Left kidney (tissue), 2 donors: ENCODE data around the gene P3H3. TPM values are rescaled to one million over a fixed set of nuclear protein-coding genes. Genes with fewer than 3 reads are reported as not detected.

Experiments
- DNase-seq: peaks from one replicate; pipeline ENCODE4 v3.0.0-alpha.2; 2013
- polyA plus RNA-seq: library from polyadenylated mRNA; unstranded; fragments of 120-200 nt; gene quantifications from one replicate; pipeline ENCODE4 v1.2.1, GENCODE V29; 2013; ENCODE audit not compliant: insufficient read length

Gene P3H3
- polyA plus RNA-seq, 1 donor: 29.9 TPM

DNA sequence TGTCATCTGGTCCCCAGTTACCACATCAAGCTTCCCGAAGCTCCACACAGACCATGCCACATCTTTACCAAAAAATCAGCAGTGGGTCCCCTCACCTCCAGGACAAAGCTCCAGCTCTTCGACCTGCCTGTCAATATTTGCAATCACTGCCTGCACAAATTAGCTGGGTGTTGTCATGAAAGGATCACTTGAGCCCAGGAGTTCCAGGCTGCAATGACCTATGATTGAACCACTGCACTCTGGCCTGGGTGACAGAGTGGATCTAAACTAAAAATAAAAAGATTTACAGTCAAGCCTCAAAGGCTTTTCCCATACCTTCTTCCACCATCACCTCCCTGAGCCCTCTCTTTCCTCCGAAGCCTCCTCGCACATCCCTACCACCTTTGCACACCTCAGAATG, 31.6 kb upstream of the P3H3 start:
- DNase-seq: no peak

DNA sequence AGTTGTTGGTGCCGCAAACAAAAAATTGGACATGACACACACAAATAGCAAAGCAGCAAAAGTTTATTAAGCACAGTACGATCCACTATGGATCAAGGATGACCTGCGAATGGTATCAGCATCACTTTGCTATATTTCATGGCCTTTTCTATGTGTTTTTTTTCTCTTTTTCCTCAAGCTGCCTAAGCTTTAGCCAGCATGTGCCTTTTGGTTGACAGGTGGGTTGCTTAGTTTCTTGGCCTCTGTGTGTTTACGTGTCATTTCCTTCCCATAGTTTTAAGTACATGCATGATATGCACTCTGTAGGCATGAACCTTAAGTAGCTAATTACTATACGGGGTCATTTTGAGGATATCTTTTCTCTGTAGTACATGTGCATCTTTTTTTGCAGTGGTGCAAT, 29.1 kb upstream of the P3H3 start:
- DNase-seq: no peak

DNA sequence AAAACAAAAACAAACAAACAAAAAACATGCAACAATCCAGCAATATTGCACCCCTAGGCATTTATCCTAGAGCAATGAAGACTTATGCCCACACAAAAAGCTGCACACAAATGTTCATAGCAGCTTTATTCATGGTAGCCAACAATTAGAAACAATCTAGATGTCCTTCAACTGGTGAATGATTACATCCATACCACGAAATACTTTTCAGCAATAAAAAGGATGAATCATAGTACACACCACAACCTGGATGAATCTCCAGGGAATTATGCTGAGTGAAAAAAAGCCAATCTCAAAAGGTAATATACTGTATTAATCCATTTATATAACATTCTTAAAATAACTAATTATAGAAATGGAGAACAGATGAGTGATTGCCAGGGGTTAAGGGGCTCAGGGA, 21.0 kb upstream of the P3H3 start:
- no peak for DNase-seq

DNA sequence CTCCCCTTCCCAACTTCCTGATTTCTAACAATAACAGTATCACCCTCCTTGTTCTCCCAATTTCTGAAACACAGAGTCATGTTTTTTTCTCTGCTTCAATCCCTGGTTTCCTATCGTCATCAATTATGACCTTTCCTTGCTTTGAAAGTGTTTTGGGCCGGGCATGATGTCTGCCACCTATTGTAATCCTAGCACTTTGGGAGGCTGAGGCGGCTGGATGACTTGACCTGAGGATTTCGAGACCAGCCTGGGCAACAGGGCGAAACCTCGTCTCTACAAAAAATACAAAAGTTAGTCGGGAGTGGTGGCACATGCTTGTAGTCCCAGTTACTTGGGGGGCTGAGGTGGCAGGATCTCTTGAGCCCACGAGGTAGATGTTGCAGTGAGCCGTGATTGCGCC, 19.2 kb upstream of the P3H3 start:
- no peak for DNase-seq

DNA sequence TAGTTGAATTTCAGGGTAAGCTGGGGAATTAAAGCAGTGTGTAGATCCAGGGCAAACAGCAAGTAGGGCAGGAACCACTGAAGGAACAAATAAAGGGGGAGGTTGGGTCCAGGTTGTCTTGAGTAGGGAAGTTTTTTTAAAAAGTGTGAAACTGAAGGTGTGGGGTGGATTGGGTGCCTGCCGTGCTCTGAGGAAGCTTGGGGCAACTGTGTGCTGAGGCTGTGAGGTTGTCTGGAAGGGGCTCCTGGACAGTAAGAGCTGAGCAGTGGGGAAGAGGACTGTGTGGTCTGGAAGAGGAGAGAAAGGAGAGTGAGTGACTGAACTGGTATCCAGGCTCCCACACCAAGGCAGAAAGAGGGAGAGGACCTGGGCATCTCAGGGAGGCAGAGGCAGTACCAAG, 17.4 kb upstream of the P3H3 start:
- DNase-seq: no peak

DNA sequence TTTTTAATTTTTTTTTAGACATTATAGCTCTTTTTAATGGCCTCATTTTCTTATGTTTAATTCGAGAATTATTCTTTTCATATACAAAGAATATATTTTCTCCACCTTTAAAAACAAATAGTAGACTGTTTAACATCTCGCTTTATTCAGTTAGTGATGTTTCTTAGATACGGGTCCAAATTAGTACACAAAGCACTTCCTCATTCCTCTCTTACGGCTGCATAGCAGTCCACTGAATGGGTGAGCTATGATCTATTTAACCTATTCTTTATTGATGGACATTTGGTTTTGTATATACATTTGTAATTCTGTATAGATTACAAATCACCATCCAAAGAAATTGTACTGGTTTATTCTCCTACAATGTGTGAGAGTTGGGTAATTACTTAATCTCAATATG, 14.8 kb upstream of the P3H3 start:
- DNase-seq: no peak

DNA sequence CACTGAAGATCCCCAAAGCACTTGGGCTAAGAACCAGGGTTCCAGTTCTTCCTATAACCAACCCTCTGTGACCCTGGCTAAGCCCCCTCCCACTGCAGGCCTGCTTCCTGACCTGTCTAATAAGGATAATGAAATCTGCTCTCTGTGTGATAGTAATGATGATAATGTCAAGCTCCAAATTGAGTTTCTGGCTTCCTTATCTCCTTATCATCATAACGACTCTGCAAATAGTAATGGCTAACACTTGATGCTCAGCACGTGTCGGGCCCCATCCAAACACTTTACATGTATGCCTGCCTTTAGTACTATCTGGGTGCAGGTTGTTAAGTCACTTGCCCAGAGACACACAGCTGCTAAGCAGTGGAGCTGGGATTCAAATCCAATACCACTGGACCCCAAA, 11.6 kb upstream of the P3H3 start:
- no peak for DNase-seq

DNA sequence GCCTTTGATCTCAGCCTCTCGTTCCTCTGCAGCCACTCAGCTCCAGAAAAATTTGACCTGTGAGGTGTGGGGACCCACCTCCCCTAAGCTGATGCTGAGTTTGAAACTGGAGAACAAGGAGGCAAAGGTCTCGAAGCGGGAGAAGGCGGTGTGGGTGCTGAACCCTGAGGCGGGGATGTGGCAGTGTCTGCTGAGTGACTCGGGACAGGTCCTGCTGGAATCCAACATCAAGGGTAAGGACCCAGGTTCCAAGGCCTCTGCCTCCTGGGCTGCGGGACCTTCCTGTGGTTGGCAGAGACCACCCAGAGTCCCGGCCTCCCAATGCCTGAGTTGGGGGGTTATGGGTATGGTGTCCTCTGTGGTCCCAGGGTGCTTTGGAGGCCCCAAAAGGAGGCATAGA, 11.1 kb upstream of the P3H3 start:
- no peak for DNase-seq

DNA sequence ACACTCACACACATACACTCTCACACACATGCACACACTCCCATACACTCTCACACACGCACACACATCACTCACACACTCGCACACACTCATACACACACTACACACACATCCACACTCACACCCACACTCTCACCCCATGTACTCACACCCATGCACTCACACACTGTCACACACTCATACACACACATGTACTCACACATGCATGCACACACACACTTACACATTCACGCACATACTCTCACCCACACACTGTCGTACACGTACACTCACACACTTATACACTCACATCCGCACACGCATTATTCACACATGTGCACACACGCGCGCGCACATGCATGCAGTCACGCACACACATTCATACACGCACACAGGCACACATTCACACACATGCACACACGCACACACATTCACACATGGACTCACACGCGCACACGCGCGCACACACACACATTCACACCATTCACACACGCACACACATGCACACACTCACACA, 10.5 kb upstream of the P3H3 start:
- no peak for DNase-seq

DNA sequence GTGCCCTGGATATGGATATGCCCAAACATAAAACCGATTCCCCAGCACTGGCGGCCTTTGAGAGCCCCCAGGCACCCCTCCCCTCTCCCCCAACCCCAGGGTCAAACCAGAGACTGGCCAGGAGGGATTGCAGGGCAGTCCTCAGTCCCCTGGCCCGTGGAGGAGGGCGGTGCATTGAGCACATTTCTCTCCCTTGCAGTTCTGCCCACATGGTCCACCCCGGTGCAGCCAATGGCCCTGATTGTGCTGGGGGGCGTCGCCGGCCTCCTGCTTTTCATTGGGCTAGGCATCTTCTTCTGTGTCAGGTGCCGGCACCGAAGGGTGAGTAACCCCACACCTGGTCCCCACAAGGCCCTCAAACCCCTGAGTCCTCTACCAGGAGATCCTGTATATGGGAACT, 10.0 kb upstream of the P3H3 start:
- no peak for DNase-seq

DNA sequence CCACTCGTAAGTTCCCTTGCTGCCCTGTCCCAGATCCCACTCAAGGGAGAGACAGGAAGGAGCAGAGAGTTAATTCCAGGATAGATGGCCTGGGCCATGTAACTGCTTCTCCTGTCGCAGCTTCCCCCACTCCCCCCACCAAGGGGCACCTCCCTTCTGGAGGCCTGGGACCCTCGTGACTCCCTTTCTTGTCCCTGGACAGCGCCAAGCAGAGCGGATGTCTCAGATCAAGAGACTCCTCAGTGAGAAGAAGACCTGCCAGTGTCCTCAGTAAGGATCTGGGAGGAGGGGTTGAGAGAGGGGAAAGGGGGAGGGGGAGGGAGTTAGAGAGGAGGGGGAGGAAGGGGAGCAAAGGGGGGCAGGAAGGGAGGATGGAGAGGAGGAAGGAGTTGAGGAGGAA, 9.6 kb upstream of the P3H3 start:
- no peak for DNase-seq

DNA sequence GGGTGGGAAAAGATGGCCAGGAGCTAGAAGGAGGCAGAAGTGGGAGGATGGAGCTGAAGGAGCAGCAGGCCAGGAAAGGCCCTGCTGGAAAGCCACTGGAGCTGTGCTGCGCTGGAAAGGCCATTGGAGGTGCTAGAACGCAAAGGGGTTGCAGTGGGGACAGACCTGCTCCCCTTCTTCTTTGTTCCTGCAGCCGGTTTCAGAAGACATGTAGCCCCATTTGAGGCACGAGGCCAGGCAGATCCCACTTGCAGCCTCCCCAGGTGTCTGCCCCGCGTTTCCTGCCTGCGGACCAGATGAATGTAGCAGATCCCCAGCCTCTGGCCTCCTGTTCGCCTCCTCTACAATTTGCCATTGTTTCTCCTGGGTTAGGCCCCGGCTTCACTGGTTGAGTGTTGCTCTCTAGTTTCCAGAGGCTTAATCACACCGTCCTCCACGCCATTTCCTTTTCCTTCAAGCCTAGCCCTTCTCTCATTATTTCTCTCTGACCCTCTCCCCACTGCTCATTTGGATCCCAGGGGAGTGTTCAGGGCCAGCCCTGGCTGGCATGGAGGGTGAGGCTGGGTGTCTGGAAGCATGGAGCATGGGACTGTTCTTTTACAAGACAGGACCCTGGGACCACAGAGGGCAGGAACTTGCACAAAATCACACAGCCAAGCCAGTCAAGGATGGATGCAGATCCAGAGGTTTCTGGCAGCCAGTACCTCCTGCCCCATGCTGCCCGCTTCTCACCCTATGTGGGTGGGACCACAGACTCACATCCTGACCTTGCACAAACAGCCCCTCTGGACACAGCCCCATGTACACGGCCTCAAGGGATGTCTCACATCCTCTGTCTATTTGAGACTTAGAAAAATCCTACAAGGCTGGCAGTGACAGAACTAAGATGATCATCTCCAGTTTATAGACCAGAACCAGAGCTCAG, 8.8 kb upstream of the P3H3 start:
- DNase-seq: no peak

DNA sequence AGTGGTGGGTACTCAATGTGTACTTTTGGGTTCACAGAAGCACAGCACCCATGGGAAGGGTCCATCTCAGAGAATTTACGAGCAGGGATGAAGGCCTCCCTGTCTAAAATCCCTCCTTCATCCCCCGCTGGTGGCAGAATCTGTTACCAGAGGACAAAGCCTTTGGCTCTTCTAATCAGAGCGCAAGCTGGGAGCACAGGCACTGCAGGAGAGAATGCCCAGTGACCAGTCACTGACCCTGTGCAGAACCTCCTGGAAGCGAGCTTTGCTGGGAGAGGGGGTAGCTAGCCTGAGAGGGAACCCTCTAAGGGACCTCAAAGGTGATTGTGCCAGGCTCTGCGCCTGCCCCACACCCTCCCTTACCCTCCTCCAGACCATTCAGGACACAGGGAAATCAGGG, 8.0 kb upstream of the P3H3 start:
- DNase-seq: no peak

DNA sequence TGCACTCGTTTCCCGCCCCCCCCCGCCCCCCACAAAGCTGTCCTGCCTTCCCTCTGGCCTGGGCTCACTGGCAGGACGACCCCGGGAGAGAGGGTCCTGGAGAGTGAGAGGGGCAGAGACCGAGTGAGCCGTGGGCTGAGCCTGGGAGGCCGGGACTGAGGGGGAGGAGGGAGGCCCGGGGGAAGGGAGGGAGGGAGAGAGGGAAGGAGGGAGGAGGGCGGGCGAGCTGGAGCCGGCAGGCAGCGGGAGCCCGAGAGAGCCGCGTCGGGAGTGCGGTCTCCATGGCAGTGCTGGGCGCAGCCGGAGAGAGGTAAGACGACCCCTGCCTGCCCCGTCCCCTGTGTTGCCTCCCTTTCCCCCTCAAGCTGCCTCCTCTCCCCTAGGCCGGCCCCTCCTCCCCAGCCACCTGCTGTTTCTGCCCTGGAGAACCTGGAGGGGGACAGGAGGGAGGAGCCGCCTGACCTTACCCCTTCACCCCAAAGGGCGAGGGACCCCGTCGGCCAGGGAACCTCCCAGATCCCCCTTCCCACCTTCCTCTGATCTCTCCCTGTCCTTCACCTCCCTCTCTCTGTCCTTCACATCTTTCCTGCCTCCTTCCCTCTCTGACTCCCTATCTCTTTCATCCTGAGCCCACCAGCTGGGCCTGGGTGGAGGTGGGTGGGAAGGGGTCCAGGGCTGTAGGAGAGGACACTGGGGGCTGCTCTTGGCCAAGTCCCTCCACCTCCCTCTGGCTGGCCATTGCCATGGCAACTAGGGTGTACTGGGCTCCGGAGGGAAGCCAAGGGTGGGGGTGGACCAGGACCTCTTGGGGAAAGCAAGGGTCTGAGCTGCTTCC, 6.4 kb upstream of the P3H3 start, which contains the start of gene GPR162:
TSS of gene GPR162 (plus strand) at position 231 of the 835 bp plus-strand sequence. CDS start 2,078 bp downstream, outside the sequence.
- DNase-seq: peak; percentile 90

DNA sequence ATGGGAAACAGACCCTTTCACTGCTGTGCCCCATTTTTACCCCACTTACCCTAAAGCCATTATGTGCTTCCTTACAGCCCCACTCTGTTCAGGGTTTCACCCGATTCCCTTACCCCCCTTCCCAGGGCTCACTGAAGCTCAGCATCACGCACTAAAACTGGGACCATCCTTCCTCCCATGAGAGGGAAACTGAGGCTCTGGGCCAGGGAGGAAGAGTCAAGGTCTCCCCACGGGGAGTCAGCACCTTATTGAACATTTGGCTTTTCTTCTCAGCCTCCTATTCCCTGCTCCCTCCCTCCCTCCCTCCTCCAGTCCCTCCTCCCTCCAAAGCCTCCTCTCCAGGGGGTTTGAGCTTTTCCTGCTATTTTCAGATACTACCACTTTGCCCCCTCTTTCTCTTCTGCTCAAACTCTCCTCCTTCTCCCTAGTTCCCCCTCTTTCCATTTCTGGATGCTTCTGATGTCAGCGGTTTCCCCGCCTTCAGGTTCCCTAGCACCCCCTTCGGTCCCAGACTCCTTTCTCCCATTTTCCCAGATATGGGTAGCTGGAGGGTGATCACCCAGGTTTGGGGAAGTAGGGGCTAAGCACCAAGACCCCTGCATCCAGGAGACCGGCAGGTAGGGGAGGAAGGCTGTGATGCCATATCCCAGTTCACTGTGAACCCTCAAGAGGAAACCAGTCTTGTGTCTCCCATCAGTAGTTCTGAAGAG, 5.6 kb upstream of the P3H3 start:
- DNase-seq: no peak

DNA sequence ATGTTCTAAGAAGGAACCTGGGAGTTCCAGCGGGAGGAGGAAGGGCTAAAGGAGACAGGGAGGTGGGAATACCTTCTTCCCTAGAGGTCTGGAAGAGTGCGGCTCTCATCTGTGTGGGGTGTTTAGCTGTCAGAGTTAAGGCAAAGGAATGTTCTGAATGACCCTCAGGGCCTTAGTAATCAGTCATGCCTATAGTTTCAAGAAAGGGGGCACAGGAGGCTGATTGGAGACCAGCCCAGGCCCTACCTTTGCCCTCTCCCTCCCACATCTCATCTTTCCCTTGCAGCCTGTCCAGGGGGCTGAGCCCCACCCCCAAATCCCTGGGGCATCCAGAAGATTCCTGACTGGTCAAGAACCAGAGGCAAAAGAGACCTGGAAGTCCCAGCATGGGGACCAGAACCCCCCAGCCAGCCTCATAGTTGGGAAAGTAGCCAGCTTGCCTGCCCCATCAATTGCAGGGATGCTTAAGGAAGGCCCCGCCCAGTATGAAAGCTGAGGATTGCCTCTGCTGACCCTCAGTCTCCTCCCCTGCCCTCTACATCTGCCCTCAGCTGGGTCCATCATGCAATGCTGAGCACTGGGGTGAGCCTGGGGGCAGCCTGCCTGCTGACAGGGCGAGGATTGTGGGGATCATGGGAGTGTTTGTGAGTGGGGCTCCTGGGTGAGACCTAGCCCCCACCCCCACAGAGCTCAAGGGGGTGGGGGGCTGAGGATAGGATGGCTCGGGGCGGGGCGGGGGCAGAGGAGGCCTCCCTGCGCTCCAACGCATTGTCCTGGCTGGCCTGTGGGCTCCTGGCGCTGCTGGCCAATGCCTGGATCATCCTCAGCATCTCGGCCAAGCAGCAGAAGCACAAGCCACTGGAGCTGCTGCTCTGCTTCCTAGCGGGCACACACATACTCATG, 4.8 kb upstream of the P3H3 start:
- no peak for DNase-seq

DNA sequence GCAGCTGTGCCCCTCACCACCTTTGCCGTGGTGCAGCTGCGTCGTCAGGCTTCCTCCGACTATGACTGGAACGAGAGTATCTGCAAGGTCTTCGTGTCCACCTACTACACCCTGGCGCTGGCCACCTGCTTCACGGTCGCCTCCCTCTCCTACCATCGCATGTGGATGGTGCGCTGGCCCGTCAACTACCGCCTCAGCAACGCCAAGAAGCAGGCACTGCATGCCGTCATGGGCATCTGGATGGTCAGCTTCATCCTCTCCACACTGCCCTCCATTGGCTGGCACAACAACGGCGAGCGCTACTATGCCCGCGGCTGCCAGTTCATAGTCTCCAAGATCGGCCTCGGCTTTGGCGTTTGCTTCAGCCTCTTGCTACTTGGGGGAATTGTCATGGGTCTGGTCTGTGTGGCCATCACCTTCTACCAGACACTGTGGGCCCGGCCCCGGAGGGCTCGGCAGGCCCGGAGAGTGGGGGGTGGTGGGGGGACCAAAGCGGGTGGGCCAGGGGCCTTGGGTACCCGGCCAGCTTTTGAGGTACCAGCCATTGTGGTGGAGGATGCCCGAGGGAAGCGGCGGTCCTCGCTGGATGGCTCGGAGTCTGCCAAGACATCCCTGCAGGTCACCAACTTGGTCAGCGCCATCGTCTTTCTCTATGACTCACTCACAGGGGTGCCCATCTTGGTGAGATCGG, 4.0 kb upstream of the P3H3 start:
- DNase-seq: no peak

DNA sequence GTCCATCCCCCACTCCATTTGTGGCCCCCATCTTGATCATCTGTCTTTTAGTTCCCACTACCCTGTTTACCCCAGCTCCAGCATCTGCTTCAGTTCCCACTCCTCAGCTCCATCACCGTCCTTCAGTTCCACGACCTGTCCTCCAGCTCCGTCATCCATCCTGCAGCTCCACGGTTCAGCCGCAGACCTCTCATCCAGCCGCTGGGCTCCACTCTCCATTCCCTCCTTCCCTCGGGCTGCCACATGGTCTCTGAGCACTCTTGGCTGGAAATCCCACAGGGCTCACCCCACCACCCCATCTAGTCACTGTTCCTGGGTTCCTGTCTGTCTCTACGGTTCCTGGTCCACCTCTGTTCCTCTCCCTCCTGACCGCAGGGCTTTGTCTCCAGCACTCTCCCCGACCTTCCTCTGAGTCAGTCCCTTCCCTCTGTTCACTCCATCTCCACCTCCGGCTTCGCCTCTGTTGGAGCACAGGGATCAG, 3.3 kb upstream of the P3H3 start:
- DNase-seq: no peak

DNA sequence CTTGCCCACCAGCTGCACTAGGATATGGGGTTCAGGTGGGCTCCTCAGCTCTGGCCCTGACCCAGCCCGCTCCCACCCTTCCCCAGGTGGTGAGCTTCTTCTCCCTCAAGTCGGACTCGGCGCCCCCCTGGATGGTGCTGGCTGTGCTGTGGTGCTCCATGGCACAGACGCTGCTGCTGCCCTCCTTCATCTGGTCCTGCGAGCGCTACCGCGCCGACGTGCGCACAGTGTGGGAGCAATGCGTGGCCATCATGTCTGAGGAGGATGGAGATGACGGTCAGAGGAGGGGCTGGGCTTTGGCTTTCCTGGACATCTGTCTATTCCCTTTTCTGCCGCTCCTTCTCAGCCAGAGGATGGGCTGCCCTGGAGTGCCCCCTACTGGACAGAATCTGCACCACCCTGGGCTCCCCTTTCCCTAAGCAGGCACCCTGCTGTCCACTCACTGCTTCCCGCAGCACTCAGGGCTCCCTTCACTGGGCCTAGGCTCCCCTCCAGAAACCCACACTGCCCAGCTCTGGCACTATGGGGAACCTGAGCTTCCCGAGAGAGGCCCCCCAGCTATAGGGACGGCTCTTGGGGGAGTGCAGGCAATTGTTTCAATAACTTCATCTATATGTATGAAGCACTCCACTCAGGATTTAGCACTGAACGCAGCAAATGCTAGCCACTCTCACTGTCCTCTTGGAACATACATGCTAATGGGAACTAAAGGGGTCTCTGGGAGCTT, 2.6 kb upstream of the P3H3 start:
- DNase-seq: peak; percentile 88
